Duodenal mucosa (tissue), 2 donors: ENCODE data around the gene LRRFIP1.
"Not testable (repeated sequence)": the region's sequence is repeated elsewhere in the genome, so short reads cannot be mapped to it uniquely, and the experiment has no call there.

Source experiments
- H3K27ac ChIP-seq: one replicate; pipeline ENCODE4 v1.7.0; 2013; ENCODE audit warnings: low read depth, low read length
- H3K27me3 ChIP-seq, 2 donors: one replicate each; pipeline ENCODE4 v1.7.0; 2013; ENCODE audit warnings: low read length in 2 of 2, control low read depth in 1 of 2; ENCODE audit not compliant: insufficient read depth in 2 of 2, control insufficient read depth in 1 of 2
- H3K36me3 ChIP-seq, 2 donors: one replicate each; pipeline ENCODE4 v1.7.0; 2013; ENCODE audit warnings: low read length in 2 of 2, control low read depth in 1 of 2; ENCODE audit not compliant: insufficient read depth in 2 of 2, control insufficient read depth in 1 of 2
- H3K4me1 ChIP-seq, 2 donors: one replicate each; pipeline ENCODE4 v1.7.0; 2013; ENCODE audit warnings: low read length in 2 of 2, control low read depth in 1 of 2; ENCODE audit not compliant: insufficient read depth in 2 of 2, control insufficient read depth in 1 of 2
- H3K4me3 ChIP-seq, 2 donors: one replicate each; pipeline ENCODE4 v1.7.0; 2013; ENCODE audit warnings: low read length in 2 of 2, low read depth in 1 of 2
- H3K9ac ChIP-seq, 2 donors: one replicate each; pipeline ENCODE4 v1.7.0; 2013; ENCODE audit warnings: low read length in 2 of 2, low read depth in 1 of 2
- H3K9me3 ChIP-seq, 2 donors: one replicate each; pipeline ENCODE4 v1.7.0; 2013; ENCODE audit warnings: low read length in 2 of 2, control low read depth in 1 of 2; ENCODE audit not compliant: control insufficient read depth in 1 of 2

LRRFIP1 gene

DNA sequence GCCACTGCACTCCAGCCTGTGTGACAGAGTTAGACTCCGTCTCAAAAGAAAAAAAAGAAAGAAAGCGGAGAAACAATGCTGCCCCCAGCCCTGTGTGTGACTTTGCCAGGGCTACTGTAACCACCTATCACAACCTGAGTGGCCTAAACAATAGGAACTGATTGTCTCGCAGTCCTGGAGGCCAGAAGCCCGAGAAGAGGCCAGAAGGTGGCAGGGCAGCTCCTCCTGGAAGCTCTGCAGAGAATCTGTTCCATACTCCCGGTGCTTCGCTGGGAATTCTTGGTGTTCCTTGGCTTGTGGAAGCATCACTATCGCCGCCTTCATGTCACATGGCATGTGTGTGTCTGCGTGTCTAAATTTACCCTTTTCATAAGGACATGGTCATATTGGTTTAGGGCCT lies 22.4 kb upstream of the LRRFIP1 start:
- peaks cover 4 to 18% of the 10 kb centered on the region in 2 donors for H3K4me1 ChIP-seq
- no peak overlapping the region for H3K9ac ChIP-seq
- H3K36me3 ChIP-seq, result no peaks in the 10 kb centered on the region
- H3K9me3 ChIP-seq, result no peaks in the 10 kb centered on the region
- H3K27ac ChIP-seq, result no peak overlapping the region
- no peaks in the 10 kb centered on the region for H3K27me3 ChIP-seq
- no peak overlapping the region for H3K4me3 ChIP-seq

DNA sequence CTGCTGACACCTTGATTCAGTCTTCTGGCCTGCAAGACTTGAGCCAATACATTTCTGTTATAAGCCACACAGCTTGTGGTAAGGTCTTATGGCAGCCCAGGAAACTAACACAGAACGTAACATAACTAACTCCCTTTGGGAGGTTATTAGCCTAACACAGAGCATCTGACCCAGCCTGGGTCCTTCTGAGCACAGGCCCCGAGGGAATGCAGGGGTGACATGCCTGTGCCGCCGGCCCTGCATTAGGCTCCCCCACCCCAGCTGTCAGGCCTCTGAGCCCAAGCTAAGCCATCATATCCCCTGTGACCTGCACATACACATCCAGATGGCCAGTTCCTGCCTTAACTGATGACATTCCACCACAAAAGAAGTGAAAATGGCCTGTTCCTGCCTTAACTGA lies 20.9 kb upstream of the LRRFIP1 start:
- not testable (repeated sequence) for H3K9me3 ChIP-seq, H3K4me3 ChIP-seq, H3K36me3 ChIP-seq, H3K4me1 ChIP-seq, H3K27ac ChIP-seq, H3K27me3 ChIP-seq, H3K9ac ChIP-seq

GRCh38 chr2:237612527-237613357 lies 14.6 kb upstream of the LRRFIP1 start:
- H3K4me1 ChIP-seq, result peaks cover 7 to 10% of the 10 kb centered on the region in 2 donors
- no peaks in the 10 kb centered on the region for H3K9me3 ChIP-seq
- H3K36me3 ChIP-seq, result no peaks in the 10 kb centered on the region
- H3K27ac ChIP-seq, result no peak overlapping the region
- no peaks in the 10 kb centered on the region for H3K27me3 ChIP-seq
- no peak overlapping the region for H3K9ac ChIP-seq
- no peak overlapping the region for H3K4me3 ChIP-seq

- no peaks in the 10 kb centered on the region for H3K36me3 ChIP-seq
- peaks cover 7 to 10% of the 10 kb centered on the region in 2 donors for H3K4me1 ChIP-seq
- H3K27me3 ChIP-seq, result no peaks in the 10 kb centered on the region
- no peak overlapping the region for H3K4me3 ChIP-seq
- no peak overlapping the region for H3K27ac ChIP-seq
- no peaks in the 10 kb centered on the region for H3K9me3 ChIP-seq
- no peak overlapping the region for H3K9ac ChIP-seq
Observed at GRCh38 chr2:237613679-237614078, 13.7 kb upstream of the LRRFIP1 start.

DNA sequence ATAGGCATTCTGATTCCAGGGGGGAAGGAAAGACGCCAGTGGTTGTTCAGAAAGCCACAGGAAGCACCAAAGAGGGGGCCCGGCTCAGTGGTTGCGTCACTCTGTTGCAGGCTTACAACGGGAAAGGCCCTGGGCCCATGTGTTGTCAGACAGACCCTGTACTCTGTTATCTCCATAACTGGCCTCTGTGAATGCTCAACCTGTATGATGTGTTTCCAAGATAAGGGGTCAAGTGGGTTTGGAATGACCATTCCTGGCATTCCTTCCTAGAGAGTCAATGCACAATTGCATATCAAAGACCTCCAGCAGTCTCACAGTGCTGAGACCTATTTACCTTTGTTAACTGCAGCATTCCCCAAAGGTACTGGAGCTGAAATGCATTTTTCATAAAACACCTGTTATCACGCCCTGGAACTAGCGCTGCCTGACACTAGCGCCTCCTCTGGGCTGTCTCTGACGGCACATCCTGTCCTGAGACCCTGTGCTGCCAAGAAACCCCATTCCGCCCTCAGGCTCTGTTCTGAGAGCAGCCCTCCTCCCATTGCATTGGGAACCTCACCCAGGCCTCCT lies 13.2 kb upstream of the LRRFIP1 start:
- Histone ChIP-seq H3K36me3 (no peaks in the 10 kb centered on the region), H3K27ac (no peak overlapping the region), H3K9me3 (no peaks in the 10 kb centered on the region), H3K4me1 (peaks cover 7 to 10% of the 10 kb centered on the region in 2 donors), H3K9ac (no peak overlapping the region), H3K4me3 (no peak overlapping the region), H3K27me3 (no peaks in the 10 kb centered on the region)

- Histone ChIP-seq H3K9me3 (no peaks in the 10 kb centered on the region), H3K36me3 (no peaks in the 10 kb centered on the region), H3K9ac (no peak overlapping the region), H3K27ac (no peak overlapping the region), H3K27me3 (no peaks in the 10 kb centered on the region), H3K4me3 (no peak overlapping the region), H3K4me1 (peaks cover 7 to 10% of the 10 kb centered on the region in 2 donors)
Observed at GRCh38 chr2:237615631-237616249, 11.6 kb upstream of the LRRFIP1 start.

- Histone ChIP-seq H3K4me3 (no peak overlapping the region), H3K36me3 (no peaks in the 10 kb centered on the region), H3K4me1 (peaks cover 7 to 10% of the 10 kb centered on the region in 2 donors), H3K27ac (no peak overlapping the region), H3K9me3 (no peaks in the 10 kb centered on the region), H3K27me3 (no peaks in the 10 kb centered on the region), H3K9ac (no peak overlapping the region)
Observed at GRCh38 chr2:237616373-237616733, 11.0 kb upstream of the LRRFIP1 start.

DNA sequence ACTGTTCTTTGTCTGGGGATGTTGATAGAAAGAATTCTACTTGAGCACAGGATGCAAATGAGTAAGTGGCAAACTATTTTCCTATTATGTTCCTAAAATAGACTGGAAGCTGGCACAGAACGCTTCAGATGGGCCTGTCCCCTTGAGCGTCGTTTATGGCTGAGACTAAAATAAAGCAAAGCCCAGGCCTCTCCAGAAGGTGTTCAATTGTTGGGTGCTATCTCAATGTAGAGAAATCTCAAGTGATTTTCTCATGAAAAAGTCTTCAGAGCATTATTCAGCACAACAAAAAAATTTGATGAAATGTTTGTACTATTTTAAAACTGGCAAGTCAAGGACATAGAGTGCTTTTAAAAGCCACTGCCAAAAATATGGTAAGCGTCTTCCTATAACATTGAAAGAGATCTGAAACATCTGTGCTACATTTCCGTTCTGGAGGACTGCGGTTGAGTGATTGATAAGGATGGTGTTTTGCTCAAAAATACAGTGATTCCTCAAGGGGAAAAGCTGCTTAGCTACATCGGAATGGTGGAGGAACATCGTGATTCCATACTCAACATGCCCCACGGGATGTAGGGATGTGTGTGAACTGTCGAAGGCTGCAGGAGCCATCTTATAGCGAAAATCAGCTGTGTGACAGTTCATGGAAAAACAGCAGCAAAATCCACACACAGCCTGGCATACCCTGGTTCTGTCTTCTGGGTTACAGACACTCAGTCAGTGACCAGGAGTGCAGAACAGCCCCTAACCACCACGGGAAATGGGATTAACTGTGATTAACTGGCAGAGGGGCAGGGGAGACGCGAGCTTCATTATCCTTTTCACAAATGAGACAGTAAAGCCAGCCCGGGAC lies 10.4 kb upstream of the LRRFIP1 start:
- Histone ChIP-seq H3K4me1 (peaks cover 7 to 10% of the 10 kb centered on the region in 2 donors), H3K27me3 (no peaks in the 10 kb centered on the region), H3K36me3 (no peaks in the 10 kb centered on the region), H3K9me3 (no peaks in the 10 kb centered on the region), H3K4me3 (no peak overlapping the region), H3K9ac (no peak overlapping the region), H3K27ac (no peak overlapping the region)

GRCh38 chr2:237617587-237617982 lies 9.8 kb upstream of the LRRFIP1 start:
- no peaks in the 10 kb centered on the region for H3K36me3 ChIP-seq
- H3K27me3 ChIP-seq, result no peaks in the 10 kb centered on the region
- H3K4me1 ChIP-seq, result peaks cover 7 to 10% of the 10 kb centered on the region in 2 donors
- no peak overlapping the region for H3K9ac ChIP-seq
- H3K4me3 ChIP-seq, result no peak overlapping the region
- no peak overlapping the region for H3K27ac ChIP-seq
- no peaks in the 10 kb centered on the region for H3K9me3 ChIP-seq

- no peaks in the 10 kb centered on the region for H3K27me3 ChIP-seq
- no peaks in the 10 kb centered on the region for H3K9me3 ChIP-seq
- H3K9ac ChIP-seq, result no peak overlapping the region
- H3K36me3 ChIP-seq, result no peaks in the 10 kb centered on the region
- H3K4me3 ChIP-seq, result no peak overlapping the region
- H3K4me1 ChIP-seq, result peaks cover 7 to 10% of the 10 kb centered on the region in 2 donors
- no peak overlapping the region for H3K27ac ChIP-seq
Observed at GRCh38 chr2:237618449-237618848, 8.9 kb upstream of the LRRFIP1 start.
